NCI-H82 treated with DMSO at 0.1 percent for 48 hours (cell line): Measurements from ENCODE around the gene SNX4.
"Not testable (repeated sequence)": the region's sequence is repeated elsewhere in the genome, so short reads cannot be mapped to it uniquely, and the experiment has no call there.

ENCODE experiments used
- DNase-seq: peaks from one replicate; lab custom pipeline; 2025; ENCODE audit not compliant: unreplicated experiment; lab: John Stamatoyannopoulos, UW

Gene SNX4

GRCh38 chr3:125405515-125405914 lies 114.5 kb downstream of the SNX4 start:
- not testable (repeated sequence) for DNase-seq

- no peak for DNase-seq
These were observed 116.2 kb downstream of the SNX4 start for GRCh38 chr3:125403789-125404188.

GRCh38 chr3:125402639-125403038 lies 117.4 kb downstream of the SNX4 start:
- no peak for DNase-seq

GRCh38 chr3:125401402-125401801 lies 118.6 kb downstream of the SNX4 start:
- no peak for DNase-seq

- no peak for DNase-seq
These were observed 121.0 kb downstream of the SNX4 start for GRCh38 chr3:125398952-125399351.
